Stimulated activated CD4-positive, alpha-beta T cell treated with anti-CD3 and anti-CD28 coated beads, Interleukin-1b, Interleukin-23, amount 100 ng/mL, for 24 hours (primary cell): ENCODE results near the gene PTPN20.
"Not testable (repeated sequence)": the region's sequence is repeated elsewhere in the genome, so short reads cannot be mapped to it uniquely, and the experiment has no call there.

Experiments used
- DNase-seq, 4 experiments: peaks; one replicate each; pipeline ENCODE4 v3.0.0-alpha.2; 2020; ENCODE audit warnings: low read depth in 4 of 4, low spot score in 1 of 4

PTPN20 gene

GRCh38 chr10:46948687-46949518 lies 37.7 kb downstream of the PTPN20 start:
- not testable (repeated sequence) for DNase-seq

- not testable (repeated sequence) for DNase-seq
These were observed 41.3 kb downstream of the PTPN20 start for GRCh38 chr10:46952540-46952939.

GRCh38 chr10:46960742-46961141 lies 49.5 kb downstream of the PTPN20 start:
- DNase-seq = not testable (repeated sequence)

- not testable (repeated sequence) for DNase-seq
These were observed 52.1 kb downstream of the PTPN20 start for GRCh38 chr10:46963356-46963755.

- not testable (repeated sequence) for DNase-seq
These were observed 55.8 kb downstream of the PTPN20 start for GRCh38 chr10:46967013-46967412.

- not testable (repeated sequence) for DNase-seq
These were observed 69.0 kb downstream of the PTPN20 start for GRCh38 chr10:46980223-46980622.

GRCh38 chr10:46987233-46987924 lies 76.2 kb downstream of the PTPN20 start:
- not testable (repeated sequence) for DNase-seq

- DNase-seq = no peak
These were observed 81.8 kb downstream of the PTPN20 start for GRCh38 chr10:46992803-46993561.

GRCh38 chr10:46995234-46995633 lies 84.0 kb downstream of the PTPN20 start:
- no peak for DNase-seq

GRCh38 chr10:46998192-46998591 lies 87.0 kb downstream of the PTPN20 start:
- no peak for DNase-seq

GRCh38 chr10:46998595-46998994 lies 87.4 kb downstream of the PTPN20 start:
- DNase-seq = no peak

- no peak for DNase-seq
These were observed 88.0 kb downstream of the PTPN20 start for GRCh38 chr10:46999217-46999616.

GRCh38 chr10:47008769-47009168 lies 97.5 kb downstream of the PTPN20 start:
- DNase-seq = no peak

GRCh38 chr10:47009215-47009838 lies 98.1 kb downstream of the PTPN20 start:
- no peak for DNase-seq

- no peak for DNase-seq
These were observed 98.8 kb downstream of the PTPN20 start for GRCh38 chr10:47010036-47010435.

- no peak for DNase-seq
These were observed 101.0 kb downstream of the PTPN20 start for GRCh38 chr10:47012214-47012613.

- no peak for DNase-seq
These were observed 102.4 kb downstream of the PTPN20 start for GRCh38 chr10:47013507-47014154.

- no peak for DNase-seq
These were observed 104.2 kb downstream of the PTPN20 start for GRCh38 chr10:47015404-47015803.

- DNase-seq = no peak
These were observed 105.3 kb downstream of the PTPN20 start for GRCh38 chr10:47016564-47016963.

- DNase-seq = no peak
These were observed 107.0 kb downstream of the PTPN20 start for GRCh38 chr10:47018026-47018735.
